Central memory CD8-positive, alpha-beta T cell (primary cell): Measurements from ENCODE around the gene CLDND1.
"Not testable (repeated sequence)": the region's sequence is repeated elsewhere in the genome, so short reads cannot be mapped to it uniquely, and the experiment has no call there.

ENCODE experiments used
- ATAC-seq: fragments of 150-1000 bp; cut with Tn5 transposase; replicated peaks from 2 replicates; pipeline ENCODE4 v1.10.0; 2022; ENCODE audit warnings: mild to moderate bottlenecking, moderate FRiP score, moderate number of reproducible peaks; ENCODE audit not compliant: poor library complexity, severe bottlenecking; ENCODE audit errors: extremely low read depth
- DNase-seq, 2 donors: peaks; one replicate each; pipeline ENCODE4 v3.0.0; 2021; ENCODE audit warnings: low spot score in 2 of 2
- H3K27ac Mint-ChIP-seq: one replicate; pipeline ENCODE4 v1.8.0; 2022; ENCODE audit warnings: low read depth, mild to moderate bottlenecking, moderate library complexity, mixed read lengths
- H3K27me3 Mint-ChIP-seq: one replicate; pipeline ENCODE4 v1.8.0; 2022; ENCODE audit warnings: mixed read lengths
- H3K36me3 Mint-ChIP-seq: one replicate; pipeline ENCODE4 v1.8.0; 2022; ENCODE audit warnings: mild to moderate bottlenecking, moderate library complexity, mixed read lengths; ENCODE audit not compliant: insufficient read depth
- H3K4me1 Mint-ChIP-seq: one replicate; pipeline ENCODE4 v1.8.0; 2022; ENCODE audit warnings: mixed read lengths
- H3K4me3 Mint-ChIP-seq: one replicate; pipeline ENCODE4 v1.8.0; 2022; ENCODE audit warnings: mild to moderate bottlenecking, moderate library complexity, mixed read lengths
- H3K9me3 Mint-ChIP-seq: one replicate; pipeline ENCODE4 v1.8.0; 2022; ENCODE audit warnings: mixed read lengths

Gene CLDND1

DNA sequence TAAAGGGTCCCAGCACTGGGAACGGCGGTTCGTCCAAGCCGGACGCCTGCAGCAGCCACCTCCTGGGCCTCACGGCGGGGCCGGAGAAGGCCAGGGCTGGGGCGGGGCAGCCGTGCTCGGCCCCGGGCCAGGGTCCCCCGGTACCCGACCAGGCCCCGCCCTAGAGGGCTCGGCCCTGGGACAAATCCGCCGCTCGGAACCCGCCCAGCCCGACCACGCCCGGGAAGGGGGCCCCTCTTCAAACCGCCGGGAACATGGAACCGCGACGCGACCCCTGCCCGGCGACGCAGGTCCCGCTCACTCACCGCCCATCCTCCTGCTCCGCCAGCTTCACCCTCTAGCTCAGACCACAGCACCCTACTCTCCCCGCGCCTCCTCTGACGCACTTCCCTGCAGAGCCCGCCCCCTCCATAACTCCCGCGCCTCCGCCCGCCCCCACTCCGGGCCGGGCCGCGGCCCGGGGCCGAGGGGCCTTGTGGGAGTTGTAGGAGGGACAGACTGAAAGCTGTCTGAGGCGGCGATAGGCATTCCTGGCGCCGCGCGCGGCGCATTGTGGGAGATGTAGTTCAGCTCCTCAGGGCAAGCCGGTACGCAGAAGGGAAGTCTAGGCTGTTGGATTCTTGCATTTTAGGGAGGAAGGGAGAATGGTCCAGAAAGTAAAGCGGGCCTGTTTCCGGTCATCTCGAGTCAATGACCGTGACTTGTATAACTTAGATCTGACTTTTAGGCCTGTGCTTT lies at the start of gene CLDND1:
TSS of gene CLDND1 (minus strand) at position 359 of the 738 bp plus-strand sequence. CDS start 1,478 bp downstream, outside the sequence.
- H3K9me3 Mint-ChIP-seq = no peaks in the 10 kb centered on the region
- peaks cover 39% of the 10 kb centered on the region for H3K36me3 Mint-ChIP-seq
- peak within 1 kb of the TSS; percentile 87 for H3K4me3 Mint-ChIP-seq
- H3K4me1 Mint-ChIP-seq = peaks cover 58% of the 10 kb centered on the region
- peak within 1 kb of the TSS; percentile 92 for H3K27ac Mint-ChIP-seq
- DNase-seq (peak; percentile 86 to 93), ATAC-seq (peak; percentile 98)
- H3K27me3 Mint-ChIP-seq = no peaks in the 10 kb centered on the region

GRCh38 chr3:98568402-98568801 lies 45.7 kb upstream of the CLDND1 start:
- peak overlapping the region; percentile 40 for H3K4me3 Mint-ChIP-seq
- H3K27ac Mint-ChIP-seq = peak overlapping the region; percentile 93
- H3K27me3 Mint-ChIP-seq = no peaks in the 10 kb centered on the region
- no peak for ATAC-seq
- no peak for DNase-seq
- no peaks in the 10 kb centered on the region for H3K9me3 Mint-ChIP-seq
- peaks cover 77% of the 10 kb centered on the region for H3K4me1 Mint-ChIP-seq
- peaks cover 27% of the 10 kb centered on the region for H3K36me3 Mint-ChIP-seq

DNA sequence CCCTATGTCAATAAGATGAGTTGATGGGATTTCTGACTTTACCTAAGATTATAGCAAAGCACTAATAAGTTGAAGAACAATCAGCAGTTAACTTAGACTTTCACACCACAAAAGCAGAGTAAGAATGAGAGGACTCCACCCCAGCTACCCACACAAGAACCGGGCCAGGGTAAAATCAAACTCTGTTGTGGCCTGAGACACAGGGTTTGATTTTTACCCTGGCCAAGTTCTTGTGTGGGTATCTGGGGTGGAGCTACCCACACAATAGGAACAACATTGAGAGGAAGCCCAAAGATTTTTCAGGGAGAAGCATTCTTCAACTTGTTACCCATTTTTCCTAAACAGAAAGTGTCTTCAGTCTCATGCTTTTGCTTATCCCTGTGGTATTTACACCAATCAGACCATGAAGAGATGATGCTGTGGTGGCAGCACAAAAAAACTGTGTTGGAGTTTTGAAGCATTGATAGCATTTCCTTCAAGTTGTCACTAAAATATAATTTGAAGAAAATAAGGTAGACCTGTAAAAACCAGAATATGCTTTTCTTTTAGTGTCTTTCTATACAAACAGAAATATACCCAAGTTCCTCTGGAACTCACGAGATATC lies 45.1 kb upstream of the CLDND1 start:
- peak overlapping the region; percentile 40 for H3K4me3 Mint-ChIP-seq

DNA sequence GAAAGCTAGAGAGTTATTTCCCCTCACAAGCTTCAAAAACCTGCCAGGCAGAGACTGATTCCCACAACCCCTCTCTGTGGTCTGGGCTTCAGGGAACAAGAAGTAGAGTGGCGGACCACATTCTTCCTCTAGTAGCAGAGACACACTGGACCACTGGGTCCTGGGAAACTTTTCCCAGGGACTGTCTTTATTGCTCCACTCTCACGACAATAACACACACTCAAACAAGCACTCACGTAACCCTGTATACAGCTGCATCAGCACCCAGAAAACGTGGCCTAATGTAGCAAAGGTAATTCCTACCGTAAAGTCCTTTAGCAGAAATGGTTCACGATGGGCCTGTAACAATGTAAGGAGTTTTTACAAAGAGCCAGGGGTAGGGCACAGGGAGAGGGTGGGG lies 43.1 kb upstream of the CLDND1 start:
- peak overlapping the region; percentile 78 for H3K4me3 Mint-ChIP-seq
- H3K27ac Mint-ChIP-seq = peak overlapping the region; percentile 100
- ATAC-seq (no peak), DNase-seq (no peak)
- H3K9me3 Mint-ChIP-seq = no peaks in the 10 kb centered on the region
- peaks cover 28% of the 10 kb centered on the region for H3K36me3 Mint-ChIP-seq
- peaks cover 72% of the 10 kb centered on the region for H3K4me1 Mint-ChIP-seq
- H3K27me3 Mint-ChIP-seq = no peaks in the 10 kb centered on the region

More for the DNA sequence above, 45.1 kb upstream of the CLDND1 start:
- ATAC-seq = no peak
- DNase-seq = no peak
- Mint-ChIP-seq H3K27ac (peak overlapping the region; percentile 93), H3K27me3 (no peaks in the 10 kb centered on the region), H3K4me1 (peaks cover 76% of the 10 kb centered on the region), H3K9me3 (no peaks in the 10 kb centered on the region), H3K36me3 (peaks cover 28% of the 10 kb centered on the region)

DNA sequence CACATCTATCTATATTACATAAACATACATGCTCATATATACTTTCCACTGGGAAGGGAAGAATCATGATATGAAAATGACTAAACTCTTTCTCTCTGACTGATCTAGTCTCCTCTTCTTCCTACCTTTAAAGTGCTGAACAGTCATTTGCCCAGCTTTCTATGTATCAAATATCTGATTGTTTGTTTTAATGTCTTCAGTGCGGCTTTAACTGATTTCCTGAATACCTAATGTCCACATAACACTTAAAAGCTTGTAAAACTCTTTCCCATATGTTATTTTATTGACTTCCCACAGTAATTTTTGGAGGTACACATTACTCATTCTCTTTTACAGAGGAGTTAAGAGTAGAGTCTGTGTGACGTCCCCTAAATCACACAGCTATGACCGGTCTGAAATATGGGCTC lies 42.5 kb upstream of the CLDND1 start:
- H3K4me1 Mint-ChIP-seq = peaks cover 75% of the 10 kb centered on the region
- H3K27me3 Mint-ChIP-seq = no peaks in the 10 kb centered on the region
- peak overlapping the region; percentile 78 for H3K4me3 Mint-ChIP-seq
- peak overlapping the region; percentile 100 for H3K27ac Mint-ChIP-seq
- ATAC-seq = no peak
- H3K36me3 Mint-ChIP-seq = peaks cover 28% of the 10 kb centered on the region
- no peak for DNase-seq
- no peaks in the 10 kb centered on the region for H3K9me3 Mint-ChIP-seq

- Mint-ChIP-seq H3K4me3 (peak overlapping the region; percentile 78), H3K27ac (peak overlapping the region; percentile 100), H3K36me3 (peaks cover 28% of the 10 kb centered on the region), H3K4me1 (peaks cover 76% of the 10 kb centered on the region), H3K27me3 (no peaks in the 10 kb centered on the region), H3K9me3 (no peaks in the 10 kb centered on the region)
- DNase-seq (peak in 1 of 2 donors; percentile 64), ATAC-seq (peak; percentile 68)
Observed at GRCh38 chr3:98564282-98565005, 41.7 kb upstream of the CLDND1 start.

DNA sequence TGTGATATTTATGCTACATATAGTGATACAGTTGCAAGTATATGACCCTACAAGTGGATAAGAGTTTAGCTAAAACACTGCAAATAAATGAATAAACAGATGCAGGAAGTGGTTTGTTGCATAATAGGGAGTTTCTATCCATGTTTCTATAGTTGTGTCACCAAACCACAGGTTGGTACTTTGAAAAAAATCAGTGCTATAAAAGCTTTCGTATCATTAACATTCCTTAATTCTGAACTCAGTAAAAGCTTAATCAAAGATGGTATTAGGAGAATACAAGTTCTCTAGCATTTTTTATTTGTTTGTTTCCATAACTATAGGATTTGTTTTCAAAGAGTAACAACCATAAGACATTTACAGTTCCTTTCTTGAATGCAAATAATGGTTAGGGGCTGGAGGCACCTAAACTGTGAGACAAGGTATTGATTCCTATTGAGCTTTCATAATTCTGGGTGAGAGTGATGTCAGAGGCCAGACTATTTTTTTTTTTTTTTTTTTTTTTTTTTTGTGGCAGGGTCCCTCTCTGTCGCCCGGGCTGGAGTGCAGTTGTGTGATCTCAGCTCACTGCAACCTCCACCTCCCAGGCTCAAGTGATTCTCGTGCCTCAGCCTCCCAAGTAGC lies 41.1 kb upstream of the CLDND1 start:
- peak overlapping the region; percentile 100 for H3K27ac Mint-ChIP-seq
- H3K9me3 Mint-ChIP-seq = no peaks in the 10 kb centered on the region
- peak; percentile 58 for ATAC-seq
- H3K27me3 Mint-ChIP-seq = no peaks in the 10 kb centered on the region
- DNase-seq = no peak
- H3K4me1 Mint-ChIP-seq = peaks cover 76% of the 10 kb centered on the region
- peak overlapping the region; percentile 78 for H3K4me3 Mint-ChIP-seq
- H3K36me3 Mint-ChIP-seq = peaks cover 31% of the 10 kb centered on the region

- Mint-ChIP-seq H3K36me3 (peaks cover 29% of the 10 kb centered on the region), H3K27ac (peak overlapping the region; percentile 100), H3K4me1 (peaks cover 77% of the 10 kb centered on the region), H3K4me3 (peak overlapping the region; percentile 16), H3K9me3 (no peaks in the 10 kb centered on the region), H3K27me3 (no peaks in the 10 kb centered on the region)
- no peak for DNase-seq
- ATAC-seq = no peak
Observed at GRCh38 chr3:98561727-98562521, 39.2 kb upstream of the CLDND1 start.

- no peak for ATAC-seq
- peaks cover 77% of the 10 kb centered on the region for H3K4me1 Mint-ChIP-seq
- peaks cover 32% of the 10 kb centered on the region for H3K36me3 Mint-ChIP-seq
- no peak for DNase-seq
- H3K9me3 Mint-ChIP-seq = no peaks in the 10 kb centered on the region
- peak overlapping the region; percentile 100 for H3K27ac Mint-ChIP-seq
- no peaks in the 10 kb centered on the region for H3K27me3 Mint-ChIP-seq
- H3K4me3 Mint-ChIP-seq = peak overlapping the region; percentile 8
Observed at GRCh38 chr3:98560911-98561310, 38.2 kb upstream of the CLDND1 start.

- not testable (repeated sequence) for H3K27ac Mint-ChIP-seq, H3K4me3 Mint-ChIP-seq, H3K27me3 Mint-ChIP-seq, ATAC-seq, DNase-seq, H3K9me3 Mint-ChIP-seq
- Mint-ChIP-seq H3K36me3 (peaks cover 27% of the 10 kb centered on the region), H3K4me1 (peaks cover 77% of the 10 kb centered on the region)
Observed at GRCh38 chr3:98559769-98560168, 37.1 kb upstream of the CLDND1 start.

GRCh38 chr3:98558100-98558827 lies 35.6 kb upstream of the CLDND1 start:
- peaks cover 78% of the 10 kb centered on the region for H3K4me1 Mint-ChIP-seq
- H3K9me3 Mint-ChIP-seq = no peaks in the 10 kb centered on the region
- ATAC-seq (no peak), DNase-seq (no peak)
- peaks cover 14% of the 10 kb centered on the region for H3K36me3 Mint-ChIP-seq
- H3K27ac Mint-ChIP-seq = peak overlapping the region; percentile 98
- H3K27me3 Mint-ChIP-seq = no peaks in the 10 kb centered on the region
- H3K4me3 Mint-ChIP-seq = peak overlapping the region; percentile 86
